A549 (cell line): ENCODE data around the gene RBM39. TPM values are rescaled to one million over a fixed set of nuclear protein-coding genes. Genes with fewer than 3 reads are reported as not detected.

Experiments
- ATAC-seq, 2 experiments: fragments of 200-7000 bp in 1 of 2; fragments of >200 bp in 1 of 2; cut with Nextera tagmentation in 1 of 2; cut with Tn5 transposase in 1 of 2; 3 replicates each; pipeline versions ENCODE4 v1.8.0 to v1.9.1; 2018 to 2020; ENCODE audit warnings: mild to moderate bottlenecking in 1 of 2, moderate library complexity in 1 of 2
- CTCF ChIA-PET: fragments of 300-600 bp; sonication (Branson Sonifier 250); formaldehyde crosslinking; extraction: SDS; loops from one replicate; lab custom pipeline; 2021; ENCODE audit warnings: antibody characterized with exemption, inconsistent platforms; lab: Yijun Ruan, JAX
- POLR2A ChIA-PET: fragments of 350-600 bp; formaldehyde crosslinking; extraction: SDS; loops from one replicate; lab custom pipeline; 2021; ENCODE audit warnings: antibody characterized with exemption, inconsistent platforms; lab: Yijun Ruan, JAX
- DNase-seq, 2 experiments: peaks; one replicate each; pipeline versions ENCODE4 v3.0.0 to v3.0.0-alpha.2; 2011 to 2016; ENCODE audit warnings: low read depth in 1 of 2, low spot score in 1 of 2
- FAIRE-seq: peaks from 2 replicates; lab custom pipeline; 2011; peaks lifted over from hg19 to GRCh38; lab: Jason Lieb, UNC
- H3K27ac ChIP-seq, 2 experiments: fragments of >200 bp; sonication (Bioruptor Twin); formaldehyde crosslinking; 3 replicates each; pipeline ENCODE4 v1.5.1; 2016 to 2017
- H3K4me1 ChIP-seq: fragments of >200 bp; sonication (Bioruptor Twin); formaldehyde crosslinking; 3 replicates; pipeline ENCODE4 v1.6.1; 2016
- H3K4me2 ChIP-seq: fragments of >200 bp; sonication (Bioruptor Twin); formaldehyde crosslinking; 3 replicates; pipeline ENCODE4 v1.6.1; 2016
- H3K4me3 ChIP-seq: fragments of >200 bp; sonication (Bioruptor Twin); formaldehyde crosslinking; 3 replicates; pipeline ENCODE4 v1.5.1; 2016
- H3K9me3 ChIP-seq: fragments of >200 bp; sonication (Bioruptor Twin); formaldehyde crosslinking; 3 replicates; pipeline ENCODE4 v1.6.1; 2016
- CEBPB ChIP-seq, 2 experiments: fragments of >200 bp in 1 of 2; sonication (Bioruptor Twin) in 1 of 2; formaldehyde crosslinking in 1 of 2; IDR thresholded peaks; 2 replicates each; pipeline ENCODE4 v1.6.1; 2012 to 2016
- CHD4 ChIP-seq: fragments of 200-600 bp; sonication (generic); IDR thresholded peaks from 2 replicates; pipeline ENCODE4 v1.6.1; 2016; ENCODE audit warnings: antibody characterized with exemption, mild to moderate bottlenecking, borderline replicate concordance
- FOSL2 ChIP-seq, 2 experiments: fragments of 450-650 bp in 1 of 2; fragments of >200 bp in 1 of 2; sonication (Bioruptor Twin) in 1 of 2; formaldehyde crosslinking; IDR thresholded peaks; 2 replicates each; pipeline versions ENCODE4 v1.5.0 to v1.6.1; 2016 to 2020; ENCODE audit warnings: mild to moderate bottlenecking in 1 of 2, moderate library complexity in 1 of 2
- HOXB5 ChIP-seq: fragments of 250-450 bp; sonication (Bioruptor Pico); IDR thresholded peaks from 2 replicates; pipeline ENCODE4 v1.5.0; 2020; ENCODE audit warnings: mild to moderate bottlenecking, moderate library complexity
- JUN ChIP-seq, 2 experiments: fragments of >200 bp; sonication (Bioruptor Twin); formaldehyde crosslinking; IDR thresholded peaks; 2 replicates in 1 of 2; 3 replicates in 1 of 2; pipeline ENCODE4 v1.6.1; 2016 to 2017
- KDM1A ChIP-seq: fragments of 200-600 bp; sonication (generic); IDR thresholded peaks from 2 replicates; pipeline ENCODE4 v1.6.1; 2016; ENCODE audit warnings: low read depth, mild to moderate bottlenecking
- KDM5A ChIP-seq: fragments of 200-600 bp; sonication (generic); IDR thresholded peaks from 2 replicates; pipeline ENCODE4 v1.6.1; 2016; ENCODE audit warnings: antibody characterized with exemption, mild to moderate bottlenecking
- MAZ ChIP-seq: fragments of 150-350 bp; IDR thresholded peaks from 2 replicates; pipeline ENCODE4 v1.6.1; 2014; ENCODE audit warnings: antibody characterized with exemption, low read depth, low read length, borderline replicate concordance
- NPAS2 ChIP-seq: fragments of 250-450 bp; sonication (Bioruptor Pico); IDR thresholded peaks from 2 replicates; pipeline ENCODE4 v1.8.0; 2022; ENCODE audit warnings: mild to moderate bottlenecking, moderate library complexity, borderline replicate concordance
- NR3C1 ChIP-seq: fragments of >200 bp; sonication (Bioruptor Twin); formaldehyde crosslinking; IDR thresholded peaks from 3 replicates; pipeline ENCODE4 v1.6.1; 2017
- POLR2AphosphoS2 ChIP-seq: conservative IDR thresholded peaks from 2 replicates; pipeline ENCODE4 v1.6.1; 2012; ENCODE audit warnings: low read length, improper control_type of control experiment, inconsistent platforms
- RARB ChIP-seq: fragments of 250-450 bp; sonication (Bioruptor Pico); IDR thresholded peaks from 2 replicates; pipeline ENCODE4 v1.8.0; 2021; ENCODE audit warnings: mild to moderate bottlenecking, moderate library complexity
- TFCP2L1 ChIP-seq: fragments of 250-450 bp; sonication (Bioruptor Pico); IDR thresholded peaks from 2 replicates; pipeline ENCODE4 v1.5.0; 2021; ENCODE audit warnings: mild to moderate bottlenecking
- ZFP36 ChIP-seq: fragments of 450-650 bp; IDR thresholded peaks from 2 replicates; pipeline ENCODE4 v1.6.1; 2014; ENCODE audit warnings: borderline replicate concordance; ENCODE audit not compliant: partially characterized antibody
- ZNF302 ChIP-seq: fragments of 250-450 bp; sonication (Bioruptor Pico); IDR thresholded peaks from 2 replicates; pipeline ENCODE4 v1.9.0; 2021; ENCODE audit warnings: inconsistent platforms, mild to moderate bottlenecking, moderate library complexity
- ZSCAN20 ChIP-seq: fragments of 250-450 bp; sonication (Bioruptor Pico); IDR thresholded peaks from 2 replicates; pipeline ENCODE4 v1.8.0; 2022; ENCODE audit warnings: mild to moderate bottlenecking, moderate library complexity
- WGBS: methylation state at CpG from one replicate; pipeline ENCODE4 v1.1.6; 2017; ENCODE audit errors: missing lambda C conversion rate; 5-methylcytosine and 5-hydroxymethylcytosine counted together
- polyA plus RNA-seq, 4 experiments: library from polyadenylated mRNA; depleted of rRNA in 3 of 4; stranded (reverse); fragments of >200 nt; fragmentation: RNase III in 1 of 4; extraction: RNeasy Plus Mini Kit Qiagen cat#74134 plus additional on column Dnase treatment in 1 of 4; gene quantifications; 2 replicates in 3 of 4; 3 replicates in 1 of 4; pipeline ENCODE4 v1.2.3, GENCODE V29; 2011 to 2017
- TF ChIP-seq, protein P1 (sequence below): fragments of 250-450 bp; sonication (Bioruptor Pico); IDR thresholded peaks from 2 replicates; pipeline ENCODE4 v1.5.0; 2020; ENCODE audit warnings: low read depth, mild to moderate bottlenecking, moderate library complexity
- TF ChIP-seq, protein P2 (sequence below): fragments of >200 bp; sonication (Bioruptor Twin); formaldehyde crosslinking; IDR thresholded peaks from 3 replicates; pipeline ENCODE4 v1.6.1; 2016
- TF ChIP-seq, protein P3 (sequence below): IDR thresholded peaks from 2 replicates; pipeline ENCODE4 v1.6.1; 2012
- TF ChIP-seq, protein P4 (sequence below): IDR thresholded peaks from 2 replicates; pipeline ENCODE4 v1.6.1; 2012
- TF ChIP-seq, protein P5 (sequence below): fragments of 200-600 bp; sonication (generic); IDR thresholded peaks from 2 replicates; pipeline ENCODE4 v1.6.1; 2016; ENCODE audit warnings: antibody characterized with exemption, mild to moderate bottlenecking, moderate library complexity

The RBM39 gene
- polyA plus RNA-seq, 2 of the 4 experiments (the other 2 are of a cell fraction), result 127 to 212 TPM

GRCh38 chr20:35710884-35711587, 31.0 kb downstream of the RBM39 start:
- POLR2A ChIA-PET, result interaction anchor here (1.3 kb wide), 1 partner anchor 10 kb away, joined by 4 read pairs; no protein-coding TSS in a partner anchor
- ATAC-seq, result no peak
- FAIRE-seq, result no peak

GRCh38 chr20:35710039-35710438, 32.0 kb downstream of the RBM39 start:
- POLR2A ChIA-PET, result interaction anchor here (1.3 kb wide), 1 partner anchor 9 kb away, joined by 4 read pairs; no protein-coding TSS in a partner anchor
- no peak for ATAC-seq
- Histone ChIP-seq H3K9me3 (no peaks in the 10 kb centered on the region), H3K4me3 (no peak overlapping the region), H3K4me2 (no peak overlapping the region), H3K4me1 (peaks cover 20% of the 10 kb centered on the region; the same call in 1 of the 3 replicates), H3K27ac (no peak overlapping the region)
- no peak for DNase-seq
- CTCF ChIA-PET, result interaction anchor here (1.1 to 3.7 kb wide), 4 partner anchors 9 to 248 kb away, joined by 3 to 15 read pairs (median 8); no protein-coding TSS in a partner anchor
- TF ChIP-seq KDM1A, result no peak
- TF ChIP-seq RARB, result no peak
- no peak for TF ChIP-seq NR3C1
- FAIRE-seq, result no peak

More at GRCh38 chr20:35710884-35711587, 31.0 kb downstream of the RBM39 start:
- no peak overlapping the region for H3K27ac ChIP-seq
- H3K4me2 ChIP-seq, result no peak overlapping the region
- peaks cover 20% of the 10 kb centered on the region; the same call in 1 of the 3 replicates for H3K4me1 ChIP-seq
- DNase-seq, result no peak
- H3K9me3 ChIP-seq, result no peaks in the 10 kb centered on the region
- CTCF ChIA-PET, result interaction anchor here (0.5 to 3.7 kb wide), 6 partner anchors 8 to 249 kb away, joined by 3 to 15 read pairs (median 6); no protein-coding TSS in a partner anchor
- 69% methylated on average over 6 of the region's 6 CpGs for WGBS
- TF ChIP-seq, protein P1, sequence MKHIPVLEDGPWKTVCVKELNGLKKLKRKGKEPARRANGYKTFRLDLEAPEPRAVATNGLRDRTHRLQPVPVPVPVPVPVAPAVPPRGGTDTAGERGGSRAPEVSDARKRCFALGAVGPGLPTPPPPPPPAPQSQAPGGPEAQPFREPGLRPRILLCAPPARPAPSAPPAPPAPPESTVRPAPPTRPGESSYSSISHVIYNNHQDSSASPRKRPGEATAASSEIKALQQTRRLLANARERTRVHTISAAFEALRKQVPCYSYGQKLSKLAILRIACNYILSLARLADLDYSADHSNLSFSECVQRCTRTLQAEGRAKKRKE, result no peak
- TF ChIP-seq CHD4 (no peak), KDM5A (no peak), TFCP2L1 (CRISPR knock-in tag) (no peak), FOSL2 (IDR thresholded peaks at IDR 0.05) (no peak), FOSL2 (CRISPR knock-in tag; IDR thresholded peaks at IDR 0.05) (no peak), POLR2AphosphoS2 (no peak), KDM1A (no peak), ZSCAN20 (CRISPR knock-in tag) (no peak), MAZ (no peak), HOXB5 (CRISPR knock-in tag) (no peak)
- TF ChIP-seq, protein P2, sequence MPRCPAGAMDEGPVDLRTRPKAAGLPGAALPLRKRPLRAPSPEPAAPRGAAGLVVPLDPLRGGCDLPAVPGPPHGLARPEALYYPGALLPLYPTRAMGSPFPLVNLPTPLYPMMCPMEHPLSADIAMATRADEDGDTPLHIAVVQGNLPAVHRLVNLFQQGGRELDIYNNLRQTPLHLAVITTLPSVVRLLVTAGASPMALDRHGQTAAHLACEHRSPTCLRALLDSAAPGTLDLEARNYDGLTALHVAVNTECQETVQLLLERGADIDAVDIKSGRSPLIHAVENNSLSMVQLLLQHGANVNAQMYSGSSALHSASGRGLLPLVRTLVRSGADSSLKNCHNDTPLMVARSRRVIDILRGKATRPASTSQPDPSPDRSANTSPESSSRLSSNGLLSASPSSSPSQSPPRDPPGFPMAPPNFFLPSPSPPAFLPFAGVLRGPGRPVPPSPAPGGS, result no peak
- no peak overlapping the region for H3K4me3 ChIP-seq

- WGBS, result 90% methylated on average over 1 of the region's 1 CpG
- no peak; a peak in 1 of 6 replicates for ATAC-seq
- TF ChIP-seq MAZ, result no peak
- TF ChIP-seq, protein P3, sequence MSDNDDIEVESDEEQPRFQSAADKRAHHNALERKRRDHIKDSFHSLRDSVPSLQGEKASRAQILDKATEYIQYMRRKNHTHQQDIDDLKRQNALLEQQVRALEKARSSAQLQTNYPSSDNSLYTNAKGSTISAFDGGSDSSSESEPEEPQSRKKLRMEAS, result no peak
- TF ChIP-seq ZNF302 (CRISPR knock-in tag), result no peak
- TF ChIP-seq, protein P1, result no peak
- TF ChIP-seq NPAS2 (CRISPR knock-in tag), result no peak
- TF ChIP-seq, protein P4, sequence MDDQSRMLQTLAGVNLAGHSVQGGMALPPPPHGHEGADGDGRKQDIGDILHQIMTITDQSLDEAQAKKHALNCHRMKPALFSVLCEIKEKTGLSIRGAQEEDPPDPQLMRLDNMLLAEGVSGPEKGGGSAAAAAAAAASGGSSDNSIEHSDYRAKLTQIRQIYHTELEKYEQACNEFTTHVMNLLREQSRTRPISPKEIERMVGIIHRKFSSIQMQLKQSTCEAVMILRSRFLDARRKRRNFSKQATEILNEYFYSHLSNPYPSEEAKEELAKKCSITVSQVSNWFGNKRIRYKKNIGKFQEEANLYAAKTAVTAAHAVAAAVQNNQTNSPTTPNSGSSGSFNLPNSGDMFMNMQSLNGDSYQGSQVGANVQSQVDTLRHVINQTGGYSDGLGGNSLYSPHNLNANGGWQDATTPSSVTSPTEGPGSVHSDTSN, result no peak
- TF ChIP-seq, protein P5, sequence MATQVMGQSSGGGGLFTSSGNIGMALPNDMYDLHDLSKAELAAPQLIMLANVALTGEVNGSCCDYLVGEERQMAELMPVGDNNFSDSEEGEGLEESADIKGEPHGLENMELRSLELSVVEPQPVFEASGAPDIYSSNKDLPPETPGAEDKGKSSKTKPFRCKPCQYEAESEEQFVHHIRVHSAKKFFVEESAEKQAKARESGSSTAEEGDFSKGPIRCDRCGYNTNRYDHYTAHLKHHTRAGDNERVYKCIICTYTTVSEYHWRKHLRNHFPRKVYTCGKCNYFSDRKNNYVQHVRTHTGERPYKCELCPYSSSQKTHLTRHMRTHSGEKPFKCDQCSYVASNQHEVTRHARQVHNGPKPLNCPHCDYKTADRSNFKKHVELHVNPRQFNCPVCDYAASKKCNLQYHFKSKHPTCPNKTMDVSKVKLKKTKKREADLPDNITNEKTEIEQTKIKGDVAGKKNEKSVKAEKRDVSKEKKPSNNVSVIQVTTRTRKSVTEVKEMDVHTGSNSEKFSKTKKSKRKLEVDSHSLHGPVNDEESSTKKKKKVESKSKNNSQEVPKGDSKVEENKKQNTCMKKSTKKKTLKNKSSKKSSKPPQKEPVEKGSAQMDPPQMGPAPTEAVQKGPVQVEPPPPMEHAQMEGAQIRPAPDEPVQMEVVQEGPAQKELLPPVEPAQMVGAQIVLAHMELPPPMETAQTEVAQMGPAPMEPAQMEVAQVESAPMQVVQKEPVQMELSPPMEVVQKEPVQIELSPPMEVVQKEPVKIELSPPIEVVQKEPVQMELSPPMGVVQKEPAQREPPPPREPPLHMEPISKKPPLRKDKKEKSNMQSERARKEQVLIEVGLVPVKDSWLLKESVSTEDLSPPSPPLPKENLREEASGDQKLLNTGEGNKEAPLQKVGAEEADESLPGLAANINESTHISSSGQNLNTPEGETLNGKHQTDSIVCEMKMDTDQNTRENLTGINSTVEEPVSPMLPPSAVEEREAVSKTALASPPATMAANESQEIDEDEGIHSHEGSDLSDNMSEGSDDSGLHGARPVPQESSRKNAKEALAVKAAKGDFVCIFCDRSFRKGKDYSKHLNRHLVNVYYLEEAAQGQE, result no peak
- TF ChIP-seq JUN (IDR thresholded peaks at IDR 0.05), result no peak
- no peak for TF ChIP-seq ZFP36
- no peak for TF ChIP-seq TFCP2L1 (CRISPR knock-in tag)
- no peak for TF ChIP-seq HOXB5 (CRISPR knock-in tag)
- no peak for TF ChIP-seq CEBPB (IDR thresholded peaks at IDR 0.05)
- no peak for TF ChIP-seq KDM5A
Observed at GRCh38 chr20:35709259-35709658, 32.8 kb downstream of the RBM39 start.

More at GRCh38 chr20:35709259-35709658, 32.8 kb downstream of the RBM39 start:
- no peak for FAIRE-seq
- Histone ChIP-seq H3K9me3 (no peaks in the 10 kb centered on the region), H3K4me2 (no peak overlapping the region), H3K4me1 (peaks cover 20% of the 10 kb centered on the region; the same call in 1 of the 3 replicates), H3K27ac (no peak overlapping the region), H3K4me3 (no peak overlapping the region)
- no peak for DNase-seq
- POLR2A ChIA-PET, result no interaction called here
- CTCF ChIA-PET, result interaction anchor here (2.3 to 3.7 kb wide), 3 partner anchors 8 to 175 kb away, joined by 8 to 15 read pairs (median 8); no protein-coding TSS in a partner anchor
